HG03025 (cell line): Measurements from ENCODE around the gene CRIP2.

Source experiments
- ATAC-seq: cut with Tn5 transposase; IDR thresholded peaks from one replicate; pipeline ENCODE4 v1.9.1; 2021; ENCODE audit warnings: mild to moderate bottlenecking, moderate library complexity; ENCODE audit not compliant: unreplicated experiment, low FRiP score

Gene CRIP2

DNA sequence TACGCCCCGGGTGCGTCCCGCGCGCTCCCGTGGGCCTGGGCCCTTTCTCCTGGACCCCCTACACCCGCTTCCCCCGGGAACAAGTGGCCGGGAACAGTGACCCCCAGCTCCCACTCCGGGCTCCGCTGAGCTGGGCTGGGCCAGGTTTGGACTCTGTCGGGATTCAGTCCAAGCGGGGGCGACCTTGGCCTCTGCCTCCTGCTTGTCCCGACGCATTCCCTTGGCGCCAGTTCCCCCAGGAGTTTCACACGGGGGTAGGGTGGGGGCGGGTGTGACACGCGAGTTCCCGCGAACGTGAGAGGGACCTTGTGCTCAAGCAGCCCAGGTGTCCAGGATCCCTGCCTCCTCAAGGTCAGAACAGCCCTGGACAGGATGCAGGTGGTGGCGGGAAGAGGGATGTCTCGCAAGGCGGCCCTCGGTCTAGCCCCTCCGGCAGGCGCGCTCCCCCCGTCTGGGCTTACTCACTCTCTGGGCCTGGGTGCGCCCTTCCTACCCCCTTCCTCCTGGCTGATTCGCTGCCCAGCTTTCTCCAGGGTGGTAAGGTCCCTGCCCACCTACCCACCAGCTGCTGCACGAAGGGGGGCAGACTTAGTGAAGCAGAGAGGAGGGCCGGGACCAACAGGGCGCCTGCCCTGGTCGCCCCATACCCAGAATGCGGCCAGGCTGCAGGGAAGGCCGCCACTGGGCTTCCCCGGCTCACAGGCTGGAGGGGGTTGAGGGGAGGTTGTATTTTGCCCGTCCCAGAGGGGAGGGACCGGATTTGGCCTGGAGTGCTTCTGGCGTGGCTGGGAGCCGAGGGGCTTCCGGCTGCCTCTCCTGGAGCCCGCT, 862 bp downstream of the CRIP2 start:
- no peak for ATAC-seq

DNA sequence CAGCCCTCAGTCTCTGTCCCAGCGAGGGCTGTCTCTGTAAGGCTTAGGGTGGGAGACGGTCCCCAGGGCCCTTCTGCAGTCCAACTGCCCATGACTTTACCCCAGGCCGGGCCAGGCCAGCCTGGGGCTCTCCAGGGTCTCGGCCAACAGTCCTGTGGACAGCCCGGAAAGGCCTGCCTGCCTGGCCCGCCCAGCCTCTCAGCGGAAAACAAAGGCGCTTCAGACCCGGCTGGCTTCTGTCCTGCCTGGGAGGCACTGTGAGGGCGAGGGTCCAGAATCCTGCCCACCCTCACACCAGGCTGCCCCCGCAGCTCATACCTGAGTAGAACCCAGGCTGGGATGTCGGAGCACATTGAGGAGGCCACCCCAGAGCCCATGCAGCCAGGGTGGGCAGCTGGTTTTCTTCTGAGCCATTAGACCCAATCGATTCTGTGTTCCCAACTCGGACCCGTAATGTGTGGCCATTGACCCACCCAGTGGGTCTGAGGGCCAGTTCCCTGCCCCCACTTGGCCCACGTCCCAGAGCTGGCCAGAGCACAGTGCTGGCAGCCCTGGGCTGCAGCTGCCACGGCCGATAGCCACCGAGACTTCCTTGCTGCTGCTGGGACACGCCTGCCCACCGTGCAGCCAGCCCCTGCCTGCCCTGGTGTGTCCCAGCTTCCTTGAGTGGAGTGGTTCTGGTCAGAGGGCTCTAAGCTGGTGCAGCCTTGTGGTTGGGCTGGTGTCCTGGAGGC, 1.6 kb downstream of the CRIP2 start:
- no peak for ATAC-seq

DNA sequence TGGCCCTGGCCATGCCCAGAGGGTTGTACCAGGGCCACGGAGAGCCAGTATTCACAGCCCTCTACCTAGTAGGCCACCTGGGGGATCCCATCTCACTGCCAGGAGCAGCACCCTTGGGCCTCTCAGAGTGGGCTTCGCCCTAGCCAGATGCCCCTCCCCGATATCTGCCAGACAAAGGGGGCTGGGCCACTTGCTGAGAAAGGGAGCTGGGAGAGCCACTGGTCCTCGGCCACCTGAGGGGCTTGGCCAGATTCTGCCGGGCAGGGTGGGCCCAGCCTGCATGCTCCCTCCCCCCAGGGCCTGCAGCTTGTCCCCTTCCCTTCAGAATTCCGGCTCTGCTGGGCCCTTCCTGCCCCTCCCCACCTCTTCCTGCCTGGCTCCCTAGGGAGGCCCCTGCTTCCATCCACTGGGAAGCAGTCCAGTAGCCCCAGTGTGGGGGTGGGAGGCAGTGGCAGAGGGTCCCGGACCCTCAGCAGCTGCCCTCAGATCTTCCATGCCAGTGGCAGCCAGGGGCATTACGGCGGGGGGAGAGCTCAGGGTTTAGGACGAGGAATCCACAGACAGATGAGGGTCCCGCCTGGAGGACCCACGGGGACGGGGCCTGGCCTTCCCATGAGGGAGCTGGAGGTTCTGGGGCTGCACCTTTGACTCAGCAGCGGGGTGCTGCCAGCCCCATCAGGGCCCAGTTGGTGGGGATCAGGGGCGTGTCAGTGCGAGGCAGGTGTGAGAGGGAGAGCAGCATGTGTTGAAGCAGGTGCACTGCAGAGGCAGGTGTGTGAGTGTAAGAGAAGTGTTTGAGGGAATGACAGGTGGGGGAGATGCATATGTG, 2.4 kb downstream of the CRIP2 start:
- ATAC-seq: no peak

GRCh38 chr14:105477660-105478397, 3.2 kb downstream of the CRIP2 start:
- ATAC-seq: no peak

DNA sequence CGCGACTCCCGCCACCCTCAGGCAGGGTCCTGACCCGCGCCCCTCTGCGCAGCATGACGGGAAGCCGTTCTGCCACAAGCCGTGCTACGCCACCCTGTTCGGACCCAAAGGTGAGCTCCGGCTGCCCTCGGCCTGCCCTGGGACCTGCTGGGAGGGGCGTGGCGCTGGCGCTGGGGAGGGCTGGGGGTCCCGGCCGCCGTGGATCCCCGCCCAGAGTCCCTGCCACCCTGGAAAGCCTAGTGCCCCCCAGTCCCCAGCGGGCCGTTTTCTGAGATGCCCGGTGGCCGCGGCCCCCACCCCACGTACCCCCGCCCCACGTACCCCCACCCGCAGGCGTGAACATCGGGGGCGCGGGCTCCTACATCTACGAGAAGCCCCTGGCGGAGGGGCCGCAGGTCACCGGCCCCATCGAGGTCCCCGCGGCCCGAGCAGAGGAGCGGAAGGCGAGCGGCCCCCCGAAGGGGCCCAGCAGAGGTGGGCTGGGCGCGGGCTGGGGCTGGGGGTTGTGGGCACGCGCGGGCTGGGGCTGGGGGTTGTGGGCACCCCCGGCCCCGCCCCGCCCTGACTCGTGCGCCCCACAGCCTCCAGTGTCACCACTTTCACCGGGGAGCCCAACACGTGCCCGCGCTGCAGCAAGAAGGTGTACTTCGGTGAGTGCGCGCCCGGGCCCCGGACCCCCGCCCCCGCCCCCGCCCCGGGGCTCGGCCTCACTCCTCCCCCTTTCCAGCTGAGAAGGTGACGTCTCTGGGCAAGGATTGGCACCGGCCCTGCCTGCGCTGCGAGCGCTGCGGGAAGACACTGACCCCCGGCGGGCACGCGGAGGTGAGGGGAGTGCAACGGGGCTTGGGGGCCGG, 4.0 kb downstream of the CRIP2 start:
- no peak for ATAC-seq

- no peak for ATAC-seq
Observed at GRCh38 chr14:105479431-105480158, 5.0 kb downstream of the CRIP2 start.

DNA sequence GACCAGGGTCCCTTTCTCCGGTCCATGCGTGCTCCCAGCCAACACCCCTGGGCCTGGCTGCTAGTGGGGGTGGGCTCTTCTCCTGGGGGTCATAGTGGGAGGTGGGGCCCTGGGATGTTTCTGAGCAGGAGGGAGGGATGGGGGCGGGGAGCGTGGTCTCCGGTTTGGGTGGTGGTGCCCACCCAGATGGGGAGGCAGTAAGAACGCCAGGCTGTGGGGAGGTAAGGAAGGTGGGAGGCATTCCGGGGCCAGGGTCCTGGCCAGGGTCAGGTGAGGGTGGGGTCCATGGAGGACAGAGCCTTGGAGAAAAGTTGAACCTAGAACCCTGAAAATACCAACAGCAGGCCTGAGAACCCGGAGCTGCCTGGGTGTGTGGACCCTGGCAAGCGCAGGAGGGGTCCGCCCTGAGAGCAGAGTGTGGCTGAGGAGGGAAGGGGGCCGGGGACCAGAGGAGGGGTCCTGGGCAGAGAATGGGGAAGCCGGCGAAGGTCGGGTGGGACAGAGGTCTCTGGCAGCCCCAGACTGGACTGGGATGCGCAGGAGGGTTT, 5.7 kb downstream of the CRIP2 start:
- no peak for ATAC-seq

DNA sequence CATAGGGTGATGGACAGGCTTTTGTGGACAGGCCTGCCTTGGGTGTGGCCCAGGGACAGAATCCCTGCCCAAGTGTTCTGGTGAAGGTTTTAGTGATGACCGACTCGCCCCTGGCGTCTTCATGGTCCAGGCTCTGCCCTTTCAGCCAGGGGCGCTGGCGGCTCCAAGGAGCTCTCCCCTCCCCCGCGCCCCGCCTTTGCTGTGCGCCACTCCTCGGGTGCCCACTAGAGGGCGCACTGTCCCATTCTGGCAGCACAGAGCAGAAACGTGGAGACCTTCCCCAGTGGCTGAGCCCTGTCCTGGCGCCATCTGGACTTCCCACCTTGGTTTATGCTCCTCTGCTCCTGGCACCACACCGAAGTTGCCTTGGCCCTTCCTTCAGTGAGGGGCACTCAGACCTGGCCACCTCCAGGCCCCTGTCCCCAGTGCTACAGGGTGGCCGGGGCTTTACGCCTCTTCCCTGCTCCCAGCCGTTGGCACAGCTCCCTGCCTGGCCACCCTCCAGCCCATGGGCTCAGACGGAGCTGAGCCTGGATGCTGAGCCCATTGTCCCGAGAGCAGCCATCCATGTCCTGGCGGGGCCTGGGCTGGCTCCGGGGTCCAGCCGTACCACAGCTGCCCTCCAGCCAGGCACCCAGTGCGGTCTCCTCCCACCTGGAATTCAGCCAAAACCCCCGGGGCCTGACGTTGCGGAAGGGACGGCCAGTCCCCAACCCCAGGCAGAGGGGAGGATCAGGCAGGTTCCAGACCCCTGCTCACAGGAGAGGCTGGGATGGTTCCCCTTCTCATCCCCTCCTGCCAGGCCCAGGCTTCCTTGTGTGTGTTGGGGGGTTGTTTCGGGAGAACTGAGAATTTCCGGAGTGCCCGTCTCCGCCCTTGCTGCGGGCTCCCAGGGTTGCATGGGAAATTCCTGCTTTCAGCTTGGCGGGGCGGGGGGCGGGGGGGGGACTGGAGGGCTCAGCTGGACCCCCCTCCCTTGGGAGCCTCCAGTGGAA, 6.5 kb downstream of the CRIP2 start:
- no peak for ATAC-seq

GRCh38 chr14:105481886-105482457, 7.4 kb downstream of the CRIP2 start:
- ATAC-seq: no peak

DNA sequence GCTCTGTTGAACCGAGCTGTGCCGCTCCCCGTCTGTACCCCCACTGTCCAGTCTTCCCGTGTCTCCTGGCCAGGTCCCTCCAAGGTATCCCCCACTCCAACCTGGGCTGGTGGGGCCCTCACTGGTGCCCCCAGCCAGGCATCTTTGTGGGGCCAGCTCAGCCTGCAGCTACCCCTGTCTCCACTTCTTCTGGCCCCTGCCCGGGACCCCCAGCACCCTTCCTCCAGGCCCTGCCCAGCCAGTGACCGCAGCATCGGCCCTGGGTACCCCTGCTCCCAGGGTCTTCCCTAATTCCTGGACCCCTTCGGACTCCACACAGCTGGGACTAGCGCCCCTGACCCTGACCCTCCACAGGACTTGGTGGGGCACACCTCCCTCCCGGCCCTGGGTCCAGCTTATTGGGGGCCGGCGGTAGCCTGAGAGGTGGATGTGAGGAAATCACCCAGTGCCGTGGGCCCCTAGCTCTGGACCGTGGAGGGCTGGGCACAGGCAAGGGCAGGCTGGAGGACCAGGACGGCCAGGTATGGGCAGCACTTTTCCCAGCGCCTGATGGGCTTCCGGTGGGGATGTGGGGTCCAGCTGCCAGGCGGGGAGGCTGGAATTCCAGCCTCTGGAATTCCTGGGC, 8.0 kb downstream of the CRIP2 start:
- no peak for ATAC-seq

DNA sequence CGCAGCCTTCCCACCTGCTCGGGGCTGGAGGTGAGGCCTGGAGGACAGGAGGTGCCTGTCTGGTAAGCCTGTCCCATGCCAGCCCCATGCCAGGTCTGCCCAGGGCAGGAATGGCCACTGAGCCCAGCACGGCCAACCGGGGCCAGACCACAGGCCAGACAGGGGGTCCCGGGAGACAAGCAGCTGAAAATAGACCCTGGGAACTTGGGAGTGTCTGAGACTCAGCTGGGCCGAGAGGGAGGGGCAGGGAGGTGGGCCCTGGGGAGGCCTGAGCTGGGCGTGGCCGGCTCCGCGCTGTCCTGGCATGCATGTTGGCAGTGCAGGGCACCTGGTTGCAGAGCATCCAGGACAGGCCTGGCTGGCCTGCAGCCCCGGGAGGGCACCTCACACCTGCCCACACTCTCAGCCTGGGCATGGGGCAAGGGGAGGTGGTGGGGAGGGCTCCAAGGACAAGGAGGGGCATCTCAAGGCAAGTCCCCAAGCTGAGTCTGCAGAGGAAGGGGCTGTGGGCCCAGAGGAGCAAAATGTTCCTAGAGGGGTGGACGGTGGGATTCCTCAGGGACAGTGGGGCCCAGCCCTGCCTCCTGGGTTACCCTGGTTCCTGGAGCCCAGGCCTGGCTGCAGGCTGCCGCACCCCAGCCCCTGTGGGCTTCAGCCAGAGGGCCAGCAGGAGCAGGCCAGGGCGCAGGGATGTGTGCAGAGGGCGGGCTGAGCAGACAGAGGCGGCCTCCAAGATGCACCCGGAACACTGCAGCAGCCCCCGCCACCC, 8.9 kb downstream of the CRIP2 start:
- ATAC-seq: no peak

- no peak for ATAC-seq
Observed at GRCh38 chr14:105484069-105484996, 9.7 kb downstream of the CRIP2 start.

- ATAC-seq: no peak
Observed at GRCh38 chr14:105484997-105485393, 10.4 kb downstream of the CRIP2 start.

- ATAC-seq: no peak
Observed at GRCh38 chr14:105485739-105486162, 11.1 kb downstream of the CRIP2 start.
